NOMO-1 treated with dmso at 0.1 percent for 144 hours (cell line): Measurements from ENCODE around the gene NPDC1.
"Not testable (repeated sequence)": the region's sequence is repeated elsewhere in the genome, so short reads cannot be mapped to it uniquely, and the experiment has no call there.

ENCODE experiments used
- DNase-seq: peaks from one replicate; lab custom pipeline; 2025; ENCODE audit not compliant: unreplicated experiment; lab: John Stamatoyannopoulos, UW

The NPDC1 gene

DNA sequence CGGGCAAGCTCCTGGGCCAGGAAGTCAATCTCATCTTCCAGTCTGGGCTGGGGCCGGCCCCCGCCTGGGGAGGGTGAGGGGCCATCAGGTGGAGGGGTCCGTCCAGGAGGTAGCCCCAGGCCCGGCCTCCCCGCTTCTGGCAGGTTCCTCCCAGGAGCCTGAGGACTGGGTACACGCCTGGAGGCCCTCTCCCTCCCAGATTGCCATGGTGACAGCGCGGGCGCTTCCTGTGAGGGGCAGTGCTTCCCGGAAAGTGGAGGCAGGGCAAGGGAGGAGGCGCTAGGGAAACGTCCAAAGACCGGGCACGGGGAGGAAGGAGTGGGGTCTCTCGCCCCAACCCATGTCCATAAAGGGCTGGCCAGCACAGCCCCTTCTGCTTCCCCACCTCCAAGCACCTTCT, 4.9 kb downstream of the NPDC1 start:
- no peak for DNase-seq

DNA sequence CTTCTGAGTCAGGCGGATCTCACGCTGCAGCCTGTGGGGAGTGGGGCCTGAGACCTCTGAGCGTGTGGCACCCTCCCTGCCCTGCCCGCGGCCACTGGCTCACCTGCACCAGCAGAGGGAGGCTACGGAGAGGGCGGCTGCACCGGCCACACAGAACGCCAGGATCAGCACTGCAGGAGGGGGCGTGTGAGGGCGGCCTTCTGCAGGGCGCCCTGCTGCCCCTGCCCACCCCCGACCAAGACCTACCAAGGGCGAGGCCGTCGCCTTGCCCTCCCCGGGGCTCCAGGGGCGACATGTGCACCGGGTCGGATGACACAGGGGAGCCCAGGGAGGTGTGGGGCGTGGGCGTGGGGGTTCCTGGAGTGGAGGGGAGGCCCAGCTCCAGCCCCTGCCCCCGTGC, 5.4 kb downstream of the NPDC1 start:
- no peak for DNase-seq

DNA sequence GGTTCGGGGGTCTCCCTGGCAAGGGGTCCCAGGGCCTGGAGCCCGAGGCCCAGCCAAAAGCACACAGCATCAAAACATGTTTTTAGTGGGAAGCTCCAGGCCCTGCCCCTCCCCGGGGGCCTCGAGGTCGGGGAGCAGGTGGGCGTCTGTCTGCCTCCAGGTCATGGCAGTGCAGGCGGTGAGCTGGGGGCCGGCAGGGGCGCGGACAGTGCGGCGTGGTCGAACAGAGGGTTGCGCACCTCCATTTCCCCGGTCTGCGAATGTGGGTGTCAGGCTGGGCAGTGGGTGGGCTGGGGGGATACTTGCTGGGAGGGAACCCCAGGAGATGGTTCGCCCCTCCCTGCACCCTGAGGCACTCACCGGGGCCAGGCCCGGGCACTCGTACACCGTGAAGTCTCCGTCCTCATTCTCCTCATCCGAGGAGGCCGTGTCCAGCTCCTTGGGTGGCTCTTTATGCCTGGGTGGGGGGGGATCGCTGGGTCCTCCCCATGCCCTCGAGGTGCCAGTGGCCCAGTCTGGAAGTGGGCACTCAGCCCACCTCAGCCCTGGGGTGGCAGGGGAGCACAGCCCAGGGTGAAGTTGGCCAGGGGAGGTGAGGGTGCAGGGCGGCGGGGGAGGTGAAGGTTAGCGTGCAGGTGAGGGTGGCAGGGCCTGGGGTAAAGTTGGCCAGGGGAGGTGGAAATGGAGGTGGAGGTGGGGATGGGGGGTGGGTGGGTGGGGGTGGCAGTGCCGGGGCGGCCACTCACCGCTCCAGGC, 6.2 kb downstream of the NPDC1 start:
- DNase-seq = no peak

DNA sequence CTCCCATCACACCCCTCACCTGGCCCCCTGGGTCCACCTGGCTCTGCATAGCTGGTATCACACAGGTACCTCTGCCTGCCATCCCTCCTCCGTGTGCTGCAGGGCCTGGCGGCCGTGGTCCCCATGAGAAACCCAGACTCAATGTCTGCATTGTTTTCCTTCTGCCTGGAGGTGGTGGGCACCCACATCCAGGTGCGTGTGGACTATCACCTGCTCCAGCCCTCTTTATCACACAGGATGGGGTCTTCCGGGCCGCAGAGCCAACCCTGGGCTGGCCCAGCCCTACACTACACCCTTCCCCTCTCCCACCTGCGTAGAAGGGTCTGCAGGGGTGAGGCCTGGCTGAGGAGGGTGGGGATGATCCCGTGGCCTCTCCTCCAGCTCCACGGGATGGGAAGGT, 7.1 kb downstream of the NPDC1 start:
- DNase-seq = no peak

DNA sequence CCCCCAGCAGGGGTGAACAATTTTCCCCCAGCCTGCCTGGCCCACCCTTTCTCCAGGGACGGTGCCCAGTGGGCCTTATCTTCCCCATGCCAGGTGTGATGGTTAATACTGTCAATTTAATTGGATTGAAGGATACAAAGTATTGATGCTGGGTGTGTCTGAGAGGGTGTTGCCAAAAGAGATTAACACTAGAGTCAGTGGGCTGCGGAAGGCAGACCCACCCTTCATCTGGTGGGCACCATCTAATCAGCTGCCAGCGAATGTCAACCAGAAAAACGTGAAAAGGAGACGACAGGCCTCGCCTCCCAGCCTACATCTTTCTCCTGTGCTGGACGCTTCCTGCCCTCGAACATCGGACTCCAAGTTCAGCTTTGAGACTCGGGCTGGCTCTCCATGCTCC, 8.5 kb downstream of the NPDC1 start:
- no peak for DNase-seq

DNA sequence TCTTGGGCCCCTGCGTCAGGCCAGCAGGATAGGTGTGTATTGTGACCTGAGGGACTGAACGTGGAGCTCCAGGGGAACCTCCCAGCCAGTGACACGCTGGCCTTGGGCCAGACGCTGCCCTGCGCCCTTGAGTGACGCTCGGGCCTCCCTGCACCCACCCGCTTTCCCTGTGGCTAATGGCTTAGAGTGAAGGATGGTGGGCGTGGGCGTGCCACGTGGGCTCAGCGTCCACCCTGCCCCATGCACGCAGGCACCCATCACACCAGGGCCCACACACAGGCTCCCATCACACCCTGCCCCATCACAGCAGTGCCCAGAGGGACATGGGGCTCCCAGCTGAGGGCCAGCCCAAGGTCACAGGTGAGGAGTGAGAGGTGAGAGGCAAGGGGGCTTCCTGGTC, 8.9 kb downstream of the NPDC1 start:
- DNase-seq = no peak

DNA sequence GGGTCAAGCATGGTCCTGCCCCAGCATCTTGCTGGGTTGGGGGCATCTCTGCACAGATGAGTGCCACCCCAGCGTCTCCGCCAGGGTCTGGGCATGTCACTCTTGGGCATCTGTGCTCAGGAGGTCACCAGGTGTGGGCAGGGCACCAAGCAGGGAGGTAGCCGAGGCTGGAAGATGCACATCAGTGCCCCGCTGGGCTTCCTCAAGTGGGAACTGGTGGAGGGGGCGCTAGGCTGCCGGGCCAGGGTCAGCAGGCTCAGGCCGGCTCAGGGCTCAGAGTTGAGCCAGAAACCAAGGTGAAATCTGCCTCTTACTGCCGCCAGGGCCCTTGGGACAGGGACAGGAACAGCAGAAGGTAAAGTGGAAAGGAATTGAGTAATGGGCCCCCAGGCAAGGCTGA, 10.0 kb downstream of the NPDC1 start:
- no peak for DNase-seq

DNA sequence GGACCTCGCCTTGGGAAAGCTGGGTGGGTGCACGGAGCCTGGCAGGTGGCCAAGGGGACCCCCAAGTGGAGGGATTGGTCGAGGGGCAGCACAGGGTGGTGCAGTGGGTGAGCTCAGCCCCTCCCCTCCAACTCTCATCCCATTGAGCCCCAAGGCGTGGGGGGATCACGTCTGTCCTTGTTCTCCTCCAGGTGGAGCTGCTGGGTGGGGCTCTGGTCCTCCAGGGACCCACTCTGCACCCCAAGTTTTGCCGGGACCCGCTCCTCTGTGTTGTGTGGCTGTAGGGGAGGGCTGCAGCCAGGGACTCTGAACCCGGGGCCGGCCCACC, 10.5 kb downstream of the NPDC1 start:
- DNase-seq = no peak

DNA sequence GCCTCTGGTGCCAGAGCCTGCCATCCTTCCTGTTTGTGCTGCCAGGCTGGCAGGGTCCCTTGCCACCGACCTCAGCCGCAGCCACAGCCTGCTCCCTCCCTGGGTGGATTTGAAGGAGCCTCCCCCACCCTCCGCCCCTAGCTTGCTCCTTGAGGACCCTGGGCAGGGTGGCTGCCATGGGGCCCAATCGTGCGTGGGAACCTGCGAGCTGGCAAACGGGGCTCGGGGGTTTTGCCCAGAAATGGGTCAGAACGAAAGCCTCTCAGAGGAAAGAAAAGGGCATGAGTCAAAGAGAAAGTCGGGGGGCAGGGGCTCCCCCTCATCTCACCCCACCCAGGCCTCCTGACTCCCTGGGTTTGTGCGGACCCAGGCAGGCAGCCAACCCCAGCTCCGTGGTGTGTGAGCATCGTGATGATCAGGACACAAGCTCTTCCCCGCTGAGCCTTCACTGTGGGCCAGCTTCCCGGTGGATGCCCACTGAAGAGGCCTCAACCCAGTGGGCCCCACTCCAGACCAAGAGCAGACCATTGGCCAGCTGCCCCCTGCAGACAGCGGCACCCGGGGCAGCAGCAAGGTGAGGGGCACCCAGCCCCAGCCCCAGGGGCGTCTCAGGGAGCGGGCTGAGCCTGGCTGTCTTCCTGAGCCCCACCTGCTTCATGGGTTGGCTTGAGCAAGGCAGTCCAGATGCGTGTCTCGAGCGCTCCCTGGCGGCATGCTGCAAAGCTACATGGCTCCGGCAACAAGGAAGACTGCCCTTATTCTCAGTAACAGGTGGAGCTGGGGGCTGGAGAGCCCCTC, 11.1 kb downstream of the NPDC1 start:
- peak; percentile 88 for DNase-seq

DNA sequence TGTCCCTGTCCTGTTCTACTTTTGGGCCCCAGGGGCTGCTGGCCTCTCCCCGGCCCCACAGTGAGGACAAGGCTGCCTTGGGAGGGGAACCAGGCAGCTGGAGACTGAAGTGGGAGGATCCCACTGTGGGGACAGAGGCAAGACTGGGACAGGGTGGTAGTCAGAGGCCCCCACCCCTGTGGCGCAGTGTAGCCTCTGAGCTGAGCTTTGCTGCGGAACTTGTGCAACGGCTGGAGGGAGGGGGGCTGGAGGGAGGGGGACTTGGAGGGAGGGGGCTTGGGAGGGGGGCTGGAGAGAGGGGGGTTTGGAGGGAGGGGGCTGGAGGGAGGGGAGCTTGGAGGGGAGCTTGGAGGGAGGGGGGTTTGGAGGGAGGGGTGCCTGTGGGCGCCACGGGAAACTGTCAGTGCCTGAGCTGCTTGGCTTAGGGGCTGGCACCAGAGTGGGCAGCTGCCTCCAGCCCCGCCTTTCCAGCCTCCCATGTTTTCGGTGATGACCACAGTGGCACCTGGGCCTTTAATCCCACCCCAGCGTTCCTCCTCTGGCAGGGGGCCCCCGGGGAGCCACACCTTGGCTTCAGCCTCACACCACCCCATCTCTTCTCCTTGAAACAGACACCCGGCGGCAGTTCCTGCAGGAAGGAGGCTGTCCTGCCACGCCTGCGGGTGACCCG, 11.8 kb downstream of the NPDC1 start:
- DNase-seq = peak; percentile 58

DNA sequence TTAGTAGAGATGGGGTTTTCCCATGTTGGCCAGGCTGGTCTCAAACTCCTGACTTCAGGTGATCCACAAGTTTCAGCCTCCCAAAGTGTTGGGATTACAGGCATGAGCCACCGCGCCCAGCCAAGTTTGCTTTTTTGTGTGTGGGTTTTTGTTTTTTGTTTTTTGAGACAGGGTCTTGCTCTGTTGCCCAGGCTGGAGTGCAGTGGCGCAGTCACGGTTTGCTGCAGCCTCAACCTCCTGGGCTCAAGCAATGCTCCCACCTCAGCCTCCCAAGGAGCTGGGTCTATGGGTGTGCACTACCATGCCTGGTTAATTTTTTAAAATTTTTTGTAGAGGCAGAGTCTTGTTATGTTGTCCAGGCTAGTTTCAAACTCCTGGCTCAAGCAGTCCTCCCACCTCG, 12.5 kb downstream of the NPDC1 start:
- DNase-seq = not testable (repeated sequence)

DNA sequence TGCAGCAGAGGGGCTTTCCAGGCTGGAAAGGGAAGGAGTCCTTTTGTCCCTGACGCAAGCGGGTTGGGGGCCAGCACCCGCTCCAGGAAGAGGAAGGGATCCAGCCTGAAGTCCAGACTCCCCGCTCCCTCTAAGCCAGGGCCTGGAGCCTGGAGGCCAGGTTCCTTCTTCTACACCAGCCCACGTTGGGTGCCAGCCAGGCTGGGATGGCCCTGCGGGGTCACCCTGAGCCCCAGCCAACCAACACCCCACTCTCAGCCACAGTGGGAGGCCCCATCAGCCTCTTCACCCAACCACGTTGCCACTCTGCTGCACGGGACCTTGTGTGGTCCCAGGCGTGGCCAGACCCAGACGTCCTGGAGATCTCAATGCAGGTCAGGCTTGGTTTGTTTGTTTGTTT, 13.1 kb downstream of the NPDC1 start:
- DNase-seq = peak; percentile 65

DNA sequence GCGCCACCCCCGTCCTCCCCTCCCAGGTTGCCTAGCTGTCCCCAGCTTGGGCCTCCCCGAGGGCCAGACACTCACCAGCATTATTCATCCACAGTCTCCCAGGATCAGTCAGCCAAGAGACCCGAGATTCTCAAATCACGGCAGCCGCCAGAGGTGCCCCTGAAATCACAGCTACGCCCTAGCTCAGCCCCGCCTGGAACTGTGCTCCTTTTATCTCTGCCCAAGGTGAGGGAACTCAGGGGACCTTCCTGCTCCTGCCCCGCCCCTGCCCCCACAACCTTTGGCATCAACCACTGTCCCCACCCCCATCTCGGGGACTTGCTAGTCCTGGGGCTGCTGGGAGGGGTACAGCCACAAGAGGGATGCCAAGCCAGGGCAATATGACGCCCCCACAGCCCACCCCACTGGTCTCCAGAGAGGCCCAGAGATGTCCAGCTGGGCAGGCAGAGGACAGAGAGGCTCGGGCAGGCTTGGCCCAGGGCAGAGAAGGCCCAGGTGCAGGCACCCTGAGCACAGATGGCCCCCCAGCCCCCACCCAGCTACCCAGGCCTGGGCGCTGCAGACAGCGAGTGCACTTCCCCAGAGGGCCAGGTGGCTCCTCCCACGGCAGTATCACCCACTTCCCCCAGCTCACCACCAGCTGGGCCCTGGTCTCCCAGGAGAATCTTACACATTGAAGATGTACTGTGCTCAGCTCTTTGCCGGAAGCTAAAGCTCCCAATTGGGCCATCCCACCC, 13.9 kb downstream of the NPDC1 start, which contains the start of gene FUT7:
Gene FUT7 (minus strand): TSS at position 185 of the 737 bp plus-strand sequence. CDS start 97 bp downstream, at position 88.
- peak; percentile 36 for DNase-seq

DNA sequence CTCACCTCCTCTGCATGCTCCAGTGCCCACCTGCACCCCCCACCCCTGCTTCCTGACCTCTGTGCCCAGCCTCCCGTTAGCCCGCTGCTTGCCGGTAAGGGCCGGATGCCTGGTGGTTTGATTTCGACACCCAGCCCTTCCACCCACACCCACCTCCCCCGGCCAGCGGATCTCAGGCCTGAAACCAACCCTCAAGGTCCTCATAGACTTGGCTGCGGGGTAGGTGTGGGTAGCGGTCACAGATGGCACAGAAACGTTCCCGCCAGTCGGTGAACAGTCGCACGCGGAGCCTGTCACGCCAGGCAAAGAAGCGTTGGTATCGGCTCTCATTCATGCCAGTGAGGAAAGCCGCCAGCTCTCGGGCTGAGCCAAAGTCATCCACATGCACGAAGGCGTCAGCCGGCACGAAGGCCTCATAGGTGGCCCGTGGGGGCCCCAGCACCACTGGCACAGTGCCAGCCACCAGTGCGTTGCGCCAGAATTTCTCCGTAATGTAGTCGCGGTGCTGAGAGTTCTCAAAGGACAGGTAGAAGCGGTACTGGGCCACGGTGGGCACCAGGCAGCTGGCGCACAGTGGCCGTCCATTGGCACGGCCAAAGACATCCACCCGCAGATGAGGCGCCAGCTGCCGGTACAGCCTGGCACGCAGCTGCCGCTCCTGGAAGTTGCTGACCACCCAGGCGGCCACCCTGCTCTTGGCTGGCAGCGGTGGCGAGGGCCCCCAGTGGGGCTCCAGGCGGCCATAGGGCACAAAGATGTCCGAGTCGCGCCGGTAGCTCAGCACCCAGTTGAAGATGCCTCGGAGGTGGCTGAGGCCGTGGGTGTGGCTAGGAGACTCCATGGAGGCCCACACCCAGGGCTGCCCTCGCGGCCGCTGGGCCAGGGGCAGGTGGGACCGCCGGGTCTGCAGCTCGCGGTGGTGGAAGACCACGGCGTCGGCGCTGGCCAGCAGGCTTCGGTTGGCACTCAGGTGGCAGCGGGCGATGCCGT, 15.1 kb downstream of the NPDC1 start:
- DNase-seq = peak; percentile 77

DNA sequence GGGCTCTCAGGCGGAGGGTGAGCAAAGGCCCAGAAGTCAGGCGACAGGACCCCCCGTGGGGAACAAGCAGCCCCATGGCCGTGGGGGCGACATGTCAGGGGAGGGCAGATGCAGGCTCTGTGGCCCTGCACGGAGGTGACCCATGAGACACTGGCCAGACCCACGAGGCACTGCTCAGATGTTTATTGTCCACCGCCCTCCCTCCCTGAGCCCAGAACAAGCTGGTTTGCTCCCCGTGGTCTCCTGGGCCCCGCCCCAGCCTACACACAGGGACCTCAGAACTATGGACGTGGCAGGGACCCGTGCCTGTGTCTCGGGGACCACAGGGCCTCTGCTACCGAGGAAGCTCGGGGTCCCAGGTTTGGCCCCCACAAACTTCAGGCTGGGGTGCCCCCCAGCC, 16.0 kb downstream of the NPDC1 start:
- DNase-seq = peak; percentile 15

DNA sequence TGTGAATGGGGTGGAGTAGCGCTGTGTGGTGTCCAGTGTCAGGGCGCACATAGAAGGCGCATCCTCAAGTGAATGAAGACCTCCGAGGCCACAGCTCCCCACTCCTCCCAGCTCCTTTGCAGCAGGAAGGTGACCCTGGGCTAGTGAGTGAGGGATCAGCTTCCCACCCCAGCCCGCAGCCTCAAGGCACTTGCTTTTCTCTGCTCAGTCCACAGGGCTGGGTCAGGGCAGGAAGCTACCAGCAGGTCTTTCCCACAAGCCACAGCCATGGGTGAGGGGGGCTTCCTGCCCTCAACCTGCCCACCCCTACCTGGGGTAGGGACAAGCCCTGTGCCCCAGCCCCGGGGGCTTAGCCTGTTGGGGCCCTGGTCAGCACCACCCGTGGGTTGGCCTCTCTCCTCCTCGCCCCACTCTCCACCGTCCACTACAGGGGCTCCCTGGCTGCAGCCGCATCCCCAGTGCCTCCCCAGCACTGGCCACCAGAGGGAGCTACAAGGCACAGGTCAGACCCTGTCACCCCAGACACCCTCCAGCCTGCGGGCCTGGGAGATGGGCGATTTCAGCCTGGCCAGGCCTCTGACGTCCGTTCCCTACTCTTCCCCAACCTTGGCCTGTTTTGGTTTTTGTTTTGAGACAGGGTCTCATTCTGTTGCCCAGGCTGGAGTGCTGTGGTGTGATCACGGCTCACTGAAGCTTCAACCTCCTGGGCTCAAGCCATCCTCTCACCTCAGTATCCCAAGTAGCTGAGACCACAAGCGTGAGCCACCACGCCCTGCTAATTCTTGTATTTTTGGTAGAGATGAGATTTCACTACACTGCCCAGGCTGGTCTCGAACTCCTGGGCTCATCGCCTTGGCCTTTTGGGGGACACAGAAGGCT, 16.7 kb downstream of the NPDC1 start:
- DNase-seq = peak; percentile 68

DNA sequence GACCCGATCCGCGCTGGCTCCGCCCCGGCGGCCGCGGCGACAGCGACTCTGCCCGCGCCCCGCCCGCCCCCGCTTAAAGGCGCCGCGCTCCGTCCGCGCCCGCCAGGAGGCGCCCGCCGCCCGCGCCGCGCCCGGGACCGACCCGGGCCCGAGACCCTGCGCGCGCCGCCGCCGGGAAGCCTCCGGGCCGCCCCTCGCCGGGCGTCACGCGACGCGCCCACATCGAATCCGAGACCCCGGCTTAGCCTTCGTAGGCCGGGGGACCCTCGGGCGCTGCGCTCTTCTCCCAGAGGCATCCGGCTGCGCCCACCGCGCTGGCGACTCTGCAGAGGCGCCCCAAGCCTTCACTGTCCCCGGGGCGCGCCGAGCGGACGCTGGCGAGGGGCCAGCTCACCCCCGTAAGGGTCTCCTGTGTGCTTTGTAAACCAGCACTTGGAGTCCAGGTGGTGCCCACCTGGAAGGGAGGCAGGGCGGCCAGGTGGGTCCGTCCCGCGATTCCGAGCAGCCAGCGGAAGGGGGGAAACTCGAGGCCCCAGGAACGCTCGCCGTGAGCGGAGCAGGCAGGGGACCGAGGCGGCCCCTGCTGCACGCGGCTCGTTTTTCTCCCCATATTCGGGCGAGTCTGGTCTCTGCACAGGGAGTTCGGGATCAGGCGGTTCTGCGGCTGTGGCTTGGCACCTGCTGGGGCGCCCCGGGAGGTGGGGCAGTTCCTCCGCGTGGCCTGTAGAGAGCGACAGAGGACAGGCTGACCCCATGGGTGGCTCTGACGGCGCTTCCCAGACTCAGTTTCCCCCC, 17.5 kb downstream of the NPDC1 start:
- DNase-seq = peak; percentile 68
